Uterus (tissue), 2 donors: ENCODE measurements around the gene CACHD1.

Experiments
- POLR2A ChIP-seq, 2 donors: fragments of 450-650 bp; IDR thresholded peaks; one replicate each; pipeline ENCODE4 v1.6.1; 2016; ENCODE audit warnings: antibody characterized with exemption in 2 of 2, mild to moderate bottlenecking in 1 of 2, moderate library complexity in 1 of 2
- TF ChIP-seq, protein P1 (sequence below), 4 experiments: fragments of 200-600 bp in 2 of 4; fragments of 450-650 bp in 2 of 4; sonication (generic) in 2 of 4; IDR thresholded peaks; one replicate each; pipeline ENCODE4 v1.5.1; 2016 to 2019; ENCODE audit warnings: antibody characterized with exemption in 4 of 4, mild to moderate bottlenecking in 2 of 4, moderate library complexity in 1 of 4

DNA sequence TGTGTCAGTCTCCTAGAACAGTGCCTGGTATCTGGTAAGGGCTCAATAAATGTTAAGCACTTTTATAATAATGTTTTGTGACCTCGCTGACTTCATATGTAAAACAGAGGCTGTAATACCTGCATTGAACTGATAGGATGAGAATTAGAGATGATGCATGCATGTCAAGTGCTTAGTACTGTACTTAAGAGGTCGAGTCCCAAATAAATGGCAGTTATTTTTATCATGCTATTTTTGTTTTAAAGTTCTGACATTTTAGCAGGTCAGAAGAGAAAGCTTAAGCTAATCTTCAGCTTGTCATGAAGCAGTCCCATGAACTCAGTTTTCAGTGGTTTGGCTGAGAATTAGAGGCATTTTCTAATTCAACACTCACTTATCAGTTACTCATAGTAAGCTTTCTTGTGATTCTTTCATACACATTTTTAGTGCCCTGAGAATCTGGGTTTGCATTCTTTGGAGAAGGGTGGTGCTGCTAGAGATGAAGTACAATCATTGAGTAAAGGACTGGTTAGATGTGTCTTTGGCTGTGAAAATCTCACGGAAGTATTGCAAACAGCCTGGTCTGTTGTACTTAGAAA is 199.3 kb downstream of the CACHD1 start:
- TF ChIP-seq POLR2A (IDR thresholded peaks at IDR 0.05), result no peak
- TF ChIP-seq, protein P1, sequence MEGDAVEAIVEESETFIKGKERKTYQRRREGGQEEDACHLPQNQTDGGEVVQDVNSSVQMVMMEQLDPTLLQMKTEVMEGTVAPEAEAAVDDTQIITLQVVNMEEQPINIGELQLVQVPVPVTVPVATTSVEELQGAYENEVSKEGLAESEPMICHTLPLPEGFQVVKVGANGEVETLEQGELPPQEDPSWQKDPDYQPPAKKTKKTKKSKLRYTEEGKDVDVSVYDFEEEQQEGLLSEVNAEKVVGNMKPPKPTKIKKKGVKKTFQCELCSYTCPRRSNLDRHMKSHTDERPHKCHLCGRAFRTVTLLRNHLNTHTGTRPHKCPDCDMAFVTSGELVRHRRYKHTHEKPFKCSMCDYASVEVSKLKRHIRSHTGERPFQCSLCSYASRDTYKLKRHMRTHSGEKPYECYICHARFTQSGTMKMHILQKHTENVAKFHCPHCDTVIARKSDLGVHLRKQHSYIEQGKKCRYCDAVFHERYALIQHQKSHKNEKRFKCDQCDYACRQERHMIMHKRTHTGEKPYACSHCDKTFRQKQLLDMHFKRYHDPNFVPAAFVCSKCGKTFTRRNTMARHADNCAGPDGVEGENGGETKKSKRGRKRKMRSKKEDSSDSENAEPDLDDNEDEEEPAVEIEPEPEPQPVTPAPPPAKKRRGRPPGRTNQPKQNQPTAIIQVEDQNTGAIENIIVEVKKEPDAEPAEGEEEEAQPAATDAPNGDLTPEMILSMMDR (IDR thresholded peaks at IDR 0.05), result no peak
